AG09319 (cell line): ENCODE results near the gene NPFFR1.
"Not testable (repeated sequence)": the region's sequence is repeated elsewhere in the genome, so short reads cannot be mapped to it uniquely, and the experiment has no call there.

Experiments
- DNase-seq: peaks from one replicate; pipeline ENCODE4 v3.0.0-alpha.2; 2010; ENCODE audit warnings: low read depth; ENCODE audit errors: extremely low read depth
- TF ChIP-seq, protein P1 (sequence below): IDR thresholded peaks from 2 replicates; pipeline ENCODE4 v1.5.1; 2011; ENCODE audit warnings: low read depth, mild to moderate bottlenecking, inconsistent platforms, low read length, moderate library complexity

Gene NPFFR1

GRCh38 chr10:70255329-70256299, 28.2 kb downstream of the NPFFR1 start:
- no peak for DNase-seq
- TF ChIP-seq, protein P1, sequence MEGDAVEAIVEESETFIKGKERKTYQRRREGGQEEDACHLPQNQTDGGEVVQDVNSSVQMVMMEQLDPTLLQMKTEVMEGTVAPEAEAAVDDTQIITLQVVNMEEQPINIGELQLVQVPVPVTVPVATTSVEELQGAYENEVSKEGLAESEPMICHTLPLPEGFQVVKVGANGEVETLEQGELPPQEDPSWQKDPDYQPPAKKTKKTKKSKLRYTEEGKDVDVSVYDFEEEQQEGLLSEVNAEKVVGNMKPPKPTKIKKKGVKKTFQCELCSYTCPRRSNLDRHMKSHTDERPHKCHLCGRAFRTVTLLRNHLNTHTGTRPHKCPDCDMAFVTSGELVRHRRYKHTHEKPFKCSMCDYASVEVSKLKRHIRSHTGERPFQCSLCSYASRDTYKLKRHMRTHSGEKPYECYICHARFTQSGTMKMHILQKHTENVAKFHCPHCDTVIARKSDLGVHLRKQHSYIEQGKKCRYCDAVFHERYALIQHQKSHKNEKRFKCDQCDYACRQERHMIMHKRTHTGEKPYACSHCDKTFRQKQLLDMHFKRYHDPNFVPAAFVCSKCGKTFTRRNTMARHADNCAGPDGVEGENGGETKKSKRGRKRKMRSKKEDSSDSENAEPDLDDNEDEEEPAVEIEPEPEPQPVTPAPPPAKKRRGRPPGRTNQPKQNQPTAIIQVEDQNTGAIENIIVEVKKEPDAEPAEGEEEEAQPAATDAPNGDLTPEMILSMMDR = no peak

DNA sequence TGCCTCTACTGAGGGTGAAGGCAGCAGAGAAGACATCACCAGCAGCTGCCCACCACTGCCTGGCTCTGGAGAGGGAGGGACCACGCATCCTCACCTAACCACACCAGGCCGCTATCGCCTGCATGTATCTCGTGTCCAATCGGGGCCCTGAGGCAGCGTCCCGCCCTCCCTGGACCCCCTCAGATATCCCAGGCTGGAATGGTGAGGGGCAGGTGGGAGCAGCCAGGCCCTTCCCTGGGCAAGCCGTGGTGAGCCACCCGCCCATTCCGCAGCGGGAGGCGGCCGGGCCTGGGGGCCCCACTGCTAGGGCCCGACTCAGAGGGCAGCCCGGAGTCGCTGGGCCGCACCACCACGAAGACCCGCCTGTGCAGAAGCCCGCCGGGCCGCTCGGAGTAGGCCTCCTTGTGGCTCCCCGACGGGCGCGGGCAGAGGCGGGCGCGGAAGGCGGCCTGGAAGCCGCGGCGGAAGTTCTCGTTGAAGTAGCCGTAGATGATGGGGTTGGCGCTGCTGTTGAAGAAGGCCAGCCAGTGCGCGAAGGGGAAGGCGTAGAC, 29.0 kb downstream of the NPFFR1 start:
- no peak for DNase-seq
- TF ChIP-seq, protein P1 = no peak

- TF ChIP-seq, protein P1 = no peak
- DNase-seq = no peak
These were observed 29.7 kb downstream of the NPFFR1 start for GRCh38 chr10:70253878-70254765.

GRCh38 chr10:70250961-70251680, 32.7 kb downstream of the NPFFR1 start:
- DNase-seq = no peak
- TF ChIP-seq, protein P1 = no peak

DNA sequence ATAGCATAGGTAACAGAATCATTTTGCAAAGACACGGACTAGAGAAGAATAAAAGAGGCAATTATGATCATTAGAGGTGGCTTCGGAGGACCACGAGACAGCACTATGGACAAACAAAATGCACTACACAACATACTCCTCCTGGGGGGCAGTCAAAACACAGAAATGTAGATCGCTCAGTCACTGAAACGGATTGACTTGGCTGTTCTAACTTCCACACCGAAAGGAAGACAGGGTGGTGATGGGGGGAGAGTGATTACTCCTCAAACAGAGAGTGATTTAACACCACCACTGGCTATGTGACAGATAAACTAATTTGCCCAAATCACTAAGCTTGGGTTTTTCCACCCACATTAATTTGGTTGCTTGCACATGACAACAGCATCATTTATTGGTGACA, 36.4 kb downstream of the NPFFR1 start:
- TF ChIP-seq, protein P1 = no peak
- DNase-seq = no peak

- DNase-seq = no peak
- TF ChIP-seq, protein P1 = no peak
These were observed 42.7 kb downstream of the NPFFR1 start for GRCh38 chr10:70241081-70241480.

- DNase-seq = not testable (repeated sequence)
These were observed 43.8 kb downstream of the NPFFR1 start for GRCh38 chr10:70239986-70240385.

DNA sequence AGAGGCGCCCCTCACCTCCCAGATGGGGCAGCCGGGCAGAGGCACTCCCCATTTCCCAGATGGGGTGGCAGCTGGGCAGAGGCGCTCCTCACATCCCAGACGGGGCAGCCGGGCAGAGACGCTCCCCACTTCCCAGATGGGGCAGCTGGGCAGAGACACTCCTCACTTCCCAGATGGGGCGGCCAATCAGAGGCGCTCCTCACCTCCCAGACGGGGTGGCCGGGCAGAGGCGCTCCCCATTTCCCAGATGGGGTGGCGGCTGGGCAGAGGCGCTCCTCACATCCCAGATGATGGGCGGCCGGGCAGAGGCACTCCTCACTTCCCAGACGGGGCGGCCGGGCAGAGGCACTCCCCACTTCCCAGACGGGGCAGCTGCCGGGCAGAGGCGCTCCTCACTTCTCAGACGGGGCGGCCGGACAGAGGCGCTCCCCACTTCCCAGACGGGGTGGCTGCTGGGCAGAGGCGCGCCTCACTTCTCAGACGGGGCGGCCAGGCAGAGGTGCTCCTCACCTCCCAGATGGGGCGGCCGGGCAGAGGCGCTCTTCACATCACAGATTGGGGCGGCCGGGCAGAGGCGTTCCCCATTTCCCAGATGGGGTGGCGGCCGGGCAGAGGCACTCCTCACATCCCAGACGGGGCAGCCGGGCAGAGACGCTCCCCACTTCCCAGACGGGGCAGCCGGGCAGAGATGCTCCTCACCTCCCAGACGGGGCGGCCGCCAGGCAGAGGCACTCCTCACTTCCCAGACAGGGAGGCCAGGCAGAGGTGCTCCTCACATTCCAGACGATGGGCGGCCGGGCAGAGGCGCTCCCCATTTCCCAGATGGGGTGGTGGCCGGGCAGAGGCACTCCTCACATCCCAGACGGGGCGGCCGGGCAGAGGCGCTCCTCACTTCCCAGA, 44.5 kb downstream of the NPFFR1 start:
- not testable (repeated sequence) for DNase-seq

GRCh38 chr10:70237958-70238536, 45.8 kb downstream of the NPFFR1 start:
- DNase-seq = not testable (repeated sequence)
